Stimulated activated CD8-positive, alpha-beta memory T cell treated with anti-CD3 and anti-CD28 coated beads, Interleukin-7, amount 100 ng/mL, for 4 hours (primary cell): Measurements from ENCODE around the gene ARHGEF25.
"Not testable (repeated sequence)": the region's sequence is repeated elsewhere in the genome, so short reads cannot be mapped to it uniquely, and the experiment has no call there.

ENCODE experiments used
- DNase-seq, 2 donors: peaks; one replicate each; pipeline ENCODE4 v3.0.0-alpha.2; 2020; ENCODE audit warnings: low read depth in 2 of 2

The ARHGEF25 gene

DNA sequence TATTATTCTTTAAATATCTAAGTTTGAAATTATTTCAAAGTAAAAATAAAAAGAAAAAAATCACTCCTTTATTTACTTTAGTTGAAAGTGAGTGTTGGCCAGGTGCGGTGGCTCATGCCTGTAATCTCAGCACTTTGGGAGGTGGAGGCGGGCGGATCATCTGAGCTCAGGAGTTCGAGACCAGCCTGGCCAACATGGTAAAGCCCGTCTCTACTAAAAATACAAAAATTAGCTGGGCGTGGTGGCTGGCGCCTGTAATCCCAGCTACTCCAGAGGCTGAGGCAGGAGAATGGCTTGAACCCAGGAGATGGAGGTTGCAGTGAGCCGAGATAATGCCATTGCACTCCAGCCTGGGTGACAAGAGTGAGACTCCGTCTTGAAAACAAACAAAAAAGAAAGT is 25.5 kb downstream of the ARHGEF25 start:
- not testable (repeated sequence) for DNase-seq

DNA sequence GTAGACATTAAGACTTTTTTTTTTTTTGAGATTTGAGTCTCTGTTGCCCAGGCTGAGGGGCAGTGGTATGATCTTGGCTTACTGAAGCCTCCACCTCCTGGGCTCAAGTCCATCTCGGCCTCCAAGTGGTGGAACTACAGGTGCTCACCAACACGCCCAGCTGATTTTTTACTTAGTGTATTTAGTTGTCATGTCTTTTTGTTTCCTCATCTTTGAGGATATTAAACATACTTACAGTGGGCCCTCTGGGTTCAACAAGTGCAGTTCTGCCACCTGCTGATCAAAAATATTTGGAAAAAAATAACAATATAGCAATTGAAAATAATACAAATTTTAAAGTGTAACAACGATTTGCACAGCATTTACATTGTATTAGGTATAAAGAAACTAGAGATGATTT is 26.1 kb downstream of the ARHGEF25 start:
- no peak for DNase-seq

GRCh38 chr12:57638096-57638495 is 26.9 kb downstream of the ARHGEF25 start:
- no peak for DNase-seq

GRCh38 chr12:57640175-57641042 is 29.2 kb downstream of the ARHGEF25 start:
- no peak for DNase-seq

DNA sequence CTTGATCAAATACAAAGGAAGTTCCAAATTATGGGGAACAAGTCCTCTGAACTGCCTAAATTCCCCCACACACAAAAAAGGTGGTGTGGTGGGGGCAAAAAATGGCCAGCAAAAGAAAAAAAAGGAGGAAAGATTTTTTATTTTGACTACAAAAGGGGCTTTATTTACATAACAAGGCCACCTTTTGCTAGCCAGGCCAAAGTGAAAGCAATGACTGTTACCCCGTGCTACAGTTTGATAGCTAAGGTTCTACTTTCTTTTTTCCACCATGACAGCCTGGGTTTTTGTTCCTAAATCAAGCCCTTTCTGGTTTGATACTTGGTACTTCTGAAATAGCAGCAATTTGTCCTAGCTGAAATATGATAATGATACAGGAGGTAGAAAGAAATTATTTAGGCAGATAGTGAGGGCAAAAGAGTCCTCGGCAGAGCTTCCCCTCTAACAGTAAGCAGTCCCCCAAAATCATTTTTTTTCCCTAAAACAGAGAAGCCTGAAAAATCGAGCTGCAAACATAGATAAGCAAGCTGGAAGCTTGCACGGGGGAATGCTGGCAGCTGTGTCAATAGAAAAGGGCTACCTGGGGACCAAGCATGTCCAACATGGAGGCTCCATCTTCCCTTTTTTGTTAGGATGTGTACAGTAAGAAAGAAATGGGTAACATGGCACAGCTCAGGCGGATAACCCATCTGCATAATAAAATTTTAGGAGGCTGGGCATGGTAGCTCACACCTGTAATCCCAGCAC is 30.6 kb downstream of the ARHGEF25 start:
- no peak for DNase-seq

GRCh38 chr12:57645990-57646658 is 34.9 kb downstream of the ARHGEF25 start:
- not testable (repeated sequence) for DNase-seq

DNA sequence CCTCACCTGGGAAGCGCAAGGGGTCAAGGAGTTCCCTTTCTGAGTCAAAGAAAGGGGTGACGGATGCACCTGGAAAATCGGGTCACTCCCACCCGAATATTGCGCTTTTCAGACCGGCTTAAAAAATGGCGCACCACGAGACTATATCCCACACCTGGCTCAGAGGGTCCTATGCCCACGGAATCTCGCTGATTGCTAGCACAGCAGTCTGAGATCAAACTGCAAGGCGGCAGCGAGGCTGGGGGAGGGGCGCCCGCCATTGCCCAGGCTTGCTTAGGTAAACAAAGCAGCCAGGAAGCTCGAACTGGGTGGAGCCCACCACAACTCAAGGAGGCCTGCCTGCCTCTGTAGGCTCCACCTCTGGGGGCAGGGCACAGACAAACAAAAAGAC is 35.4 kb downstream of the ARHGEF25 start:
- DNase-seq = not testable (repeated sequence)

GRCh38 chr12:57654042-57654441 is 42.8 kb downstream of the ARHGEF25 start:
- no peak for DNase-seq

GRCh38 chr12:57655541-57656240 is 44.5 kb downstream of the ARHGEF25 start:
- no peak for DNase-seq

- not testable (repeated sequence) for DNase-seq
Observed at GRCh38 chr12:57656408-57656807, 45.2 kb downstream of the ARHGEF25 start.

- no peak for DNase-seq
Observed at GRCh38 chr12:57657744-57658143, 46.5 kb downstream of the ARHGEF25 start.

DNA sequence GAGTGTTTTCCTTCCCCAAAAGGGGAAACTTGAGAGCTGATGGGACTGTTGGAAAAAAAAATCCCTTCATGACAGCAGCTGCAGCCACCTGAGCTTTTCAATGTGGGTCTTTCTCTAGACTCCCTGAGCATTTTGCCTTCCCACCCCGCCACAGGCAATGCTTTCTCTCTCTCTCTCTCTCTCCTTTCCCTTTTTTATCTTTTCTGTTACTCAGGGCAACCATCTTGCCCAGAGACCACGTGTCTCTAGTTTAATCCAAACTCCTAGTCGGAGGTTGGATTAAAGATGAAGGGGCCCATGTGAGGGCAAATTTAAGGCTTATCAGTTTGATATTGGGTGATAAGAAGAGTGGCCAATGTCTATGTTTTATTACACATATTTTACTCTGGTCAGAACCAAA is 47.7 kb downstream of the ARHGEF25 start:
- no peak for DNase-seq

DNA sequence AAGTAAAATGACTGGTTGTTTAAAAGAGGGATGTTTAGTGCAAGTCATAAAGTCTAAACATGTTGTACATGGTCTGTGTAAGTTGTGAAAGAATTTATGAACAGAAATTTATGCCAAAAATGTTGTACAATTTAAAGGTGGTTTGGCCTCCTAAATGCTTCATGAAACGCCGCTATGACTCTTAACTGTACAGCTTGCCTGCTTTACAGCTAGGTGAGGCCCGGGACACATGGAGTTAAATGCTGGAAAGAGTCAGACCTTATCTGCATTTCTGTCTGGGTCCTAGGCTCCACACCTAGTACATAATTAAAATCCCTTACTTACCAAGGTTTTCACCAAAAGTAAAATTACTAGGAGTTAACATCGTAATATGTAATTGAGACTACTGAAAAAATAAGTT is 50.1 kb downstream of the ARHGEF25 start:
- no peak for DNase-seq

- DNase-seq = not testable (repeated sequence)
Observed at GRCh38 chr12:57665066-57665820, 54.0 kb downstream of the ARHGEF25 start.
